SK-N-SH (cell line): Measurements from ENCODE around the gene KIAA0040.

ENCODE experiments used
- CTCF ChIP-seq: fragments of 200-600 bp; sonication (generic); IDR thresholded peaks from 2 replicates; pipeline ENCODE4 v1.6.1; 2017; ENCODE audit warnings: antibody characterized with exemption, mild to moderate bottlenecking, moderate library complexity
- EZH2phosphoT487 ChIP-seq: fragments of 200-600 bp; sonication (generic); IDR thresholded peaks from 2 replicates; pipeline ENCODE4 v1.6.1; 2017; ENCODE audit warnings: low read depth, mixed run types, mild to moderate bottlenecking, antibody characterized with exemption, moderate library complexity, borderline replicate concordance
- FOXJ3 ChIP-seq: sonication (generic); formaldehyde crosslinking; IDR thresholded peaks from 2 replicates; pipeline ENCODE4 v1.5.1; 2020; ENCODE audit warnings: mild to moderate bottlenecking, missing genetic modification reagents
- GABPA ChIP-seq: IDR thresholded peaks from 2 replicates; pipeline ENCODE4 v1.4.0; 2012; ENCODE audit warnings: low read depth, mild to moderate bottlenecking
- POLR2AphosphoS5 ChIP-seq: IDR thresholded peaks from 2 replicates; pipeline ENCODE4 v1.6.1; 2012; ENCODE audit warnings: low read depth, low read length
- RAD21 ChIP-seq: IDR thresholded peaks from 2 replicates; pipeline ENCODE4 v1.6.1; 2012; ENCODE audit warnings: mild to moderate bottlenecking, low read length
- REST ChIP-seq: IDR thresholded peaks from 2 replicates; pipeline ENCODE4 v1.6.1; 2012; ENCODE audit warnings: mild to moderate bottlenecking, low read depth, low read length, moderate library complexity
- TAF1 ChIP-seq: IDR thresholded peaks from 2 replicates; pipeline ENCODE4 v1.6.1; 2012; ENCODE audit warnings: low read depth, mild to moderate bottlenecking, low read length, moderate library complexity, borderline replicate concordance
- TCF12 ChIP-seq: IDR thresholded peaks from 2 replicates; pipeline ENCODE4 v1.4.0; 2012

GRCh38 chr1:175178056-175178455 lies 14.5 kb downstream of the KIAA0040 start:
- TF ChIP-seq CTCF, result no peak
- TF ChIP-seq REST, result no peak
- TF ChIP-seq RAD21, result no peak
- no peak for TF ChIP-seq POLR2AphosphoS5
- no peak for TF ChIP-seq TCF12
- TF ChIP-seq FOXJ3 (CRISPR knock-in tag), result no peak
- TF ChIP-seq GABPA, result no peak
- TF ChIP-seq EZH2phosphoT487, result no peak
- TF ChIP-seq TAF1, result no peak
